Small intestine (tissue), 7 donors: ENCODE measurements around the gene CLDN2. TPM values are rescaled to one million over a fixed set of nuclear protein-coding genes. Genes with fewer than 3 reads are reported as not detected.
"Not testable (repeated sequence)": the region's sequence is repeated elsewhere in the genome, so short reads cannot be mapped to it uniquely, and the experiment has no call there.

Experiments used
- DNase-seq, 2 donors: peaks; one replicate each; pipeline versions ENCODE4 v3.0.0 to v3.0.0-alpha.2; 2013
- FAIRE-seq: peaks from 2 replicates; lab custom pipeline; 2012; peaks lifted over from hg19 to GRCh38; lab: Jason Lieb, UNC
- H3K27ac ChIP-seq, 3 donors: one replicate each; pipeline ENCODE4 v1.5.1; 2013; ENCODE audit warnings: low read length in 2 of 3, mild to moderate bottlenecking in 2 of 3, control low read depth in 1 of 3, inconsistent platforms in 1 of 3, low read depth in 1 of 3, moderate library complexity in 1 of 3
- H3K27me3 ChIP-seq, 3 donors: one replicate each; pipeline ENCODE4 v1.6.1; 2013; ENCODE audit warnings: low read length in 3 of 3, inconsistent platforms in 1 of 3; ENCODE audit not compliant: control insufficient read depth in 3 of 3, insufficient read depth in 3 of 3
- H3K36me3 ChIP-seq, 3 donors: one replicate each; pipeline ENCODE4 v1.6.1; 2013; ENCODE audit warnings: low read length in 3 of 3, inconsistent platforms in 1 of 3, low read depth in 1 of 3, mild to moderate bottlenecking in 1 of 3, moderate library complexity in 1 of 3; ENCODE audit not compliant: control insufficient read depth in 3 of 3, insufficient read depth in 2 of 3
- H3K4me1 ChIP-seq, 3 donors: one replicate each; pipeline ENCODE4 v1.6.1; 2013; ENCODE audit warnings: low read length in 2 of 3, inconsistent platforms in 1 of 3, low read depth in 1 of 3, mild to moderate bottlenecking in 1 of 3, moderate library complexity in 1 of 3; ENCODE audit not compliant: control insufficient read depth in 3 of 3, insufficient read depth in 2 of 3
- H3K4me3 ChIP-seq, 3 donors: one replicate each; pipeline ENCODE4 v1.5.1; 2013; ENCODE audit warnings: low read length in 3 of 3, control low read depth in 1 of 3, inconsistent platforms in 1 of 3, low read depth in 1 of 3, mild to moderate bottlenecking in 1 of 3, moderate library complexity in 1 of 3
- H3K9me3 ChIP-seq, 2 donors: one replicate each; pipeline ENCODE4 v1.6.1; 2013; ENCODE audit warnings: low read depth in 1 of 2, low read length in 1 of 2; ENCODE audit not compliant: control insufficient read depth in 2 of 2, insufficient read depth in 1 of 2
- WGBS, 3 donors: extraction: QIAGEN DNeasy Blood & Tissue Kit; methylation state at CpG; one replicate each; pipeline ENCODE4 v1.1.7; 2013; 5-methylcytosine and 5-hydroxymethylcytosine counted together
- polyA plus RNA-seq, 4 donors: library from polyadenylated mRNA; stranded (reverse) in 3 of 4; unstranded in 1 of 4; fragments of 200-250 nt in 3 of 4; fragments of 120-200 nt in 1 of 4; gene quantifications; one replicate each; pipeline versions ENCODE4 v1.2.1 to v1.2.3, GENCODE V29; 2013
- donor health status: healthy with polysubstance abuse.
- donor health status: control.
- donor health status: control.
- donor health status: Bipolar disorder and iron deficiency.
- donor health status: healthy.

CLDN2 gene
- polyA plus RNA-seq, 4 donors: 1.3 to 156 (median 22.0) TPM

- H3K4me3 ChIP-seq: no peak overlapping the region
- 85 to 91% (median 89%) methylated on average over 4 of the region's 4 CpGs for WGBS, 3 donors
- DNase-seq (no peak), FAIRE-seq (no peak)
- no peaks in the 10 kb centered on the region for H3K27me3 ChIP-seq
- no peak overlapping the region for H3K27ac ChIP-seq
- H3K36me3 ChIP-seq: peaks cover 0 to 2% (median 0%) of the 10 kb centered on the region in 3 donors
- H3K9me3 ChIP-seq: no peaks in the 10 kb centered on the region
- H3K4me1 ChIP-seq: peaks cover 0 to 11% (median 0%) of the 10 kb centered on the region in 3 donors
Observed at GRCh38 chrX:106954041-106954440, 33.8 kb downstream of the CLDN2 start.

DNA sequence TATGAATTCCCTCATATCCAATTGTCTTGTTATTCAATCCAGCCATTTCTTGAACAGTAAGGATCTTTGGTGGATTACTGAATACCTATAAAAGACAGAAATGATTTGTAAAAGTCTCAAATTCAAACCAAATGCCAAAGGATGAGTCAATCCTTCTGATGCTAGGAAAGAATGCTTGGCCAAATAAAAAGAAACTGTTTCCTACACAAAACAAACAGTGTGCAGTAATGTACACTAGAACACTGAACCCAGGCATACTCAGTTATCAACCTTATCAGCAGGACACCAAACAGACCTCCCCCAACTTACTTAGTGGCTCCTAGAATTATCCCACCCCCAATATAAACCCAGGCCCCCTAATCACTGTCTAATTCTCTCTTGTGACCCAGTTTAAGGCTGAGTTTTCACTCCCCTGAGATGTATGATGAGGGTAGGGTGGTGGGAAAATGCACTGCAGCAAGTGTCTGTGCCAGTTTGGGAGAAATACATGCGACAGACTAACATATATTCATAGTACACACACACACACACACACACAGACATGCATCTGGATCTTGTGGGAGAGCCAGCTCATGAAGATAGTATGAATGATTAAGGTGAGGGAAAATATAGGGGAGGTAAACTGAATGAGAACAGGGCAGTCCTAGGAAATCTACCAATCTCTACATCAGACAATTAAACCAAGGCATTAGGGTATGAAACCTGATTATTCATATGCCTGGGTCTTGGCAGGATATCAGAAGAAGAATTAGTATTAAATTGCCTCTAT, 35.0 kb downstream of the CLDN2 start:
- Histone ChIP-seq H3K27me3 (no peaks in the 10 kb centered on the region), H3K36me3 (peaks cover 0 to 2% (median 0%) of the 10 kb centered on the region in 3 donors), H3K4me3 (no peak overlapping the region), H3K9me3 (no peaks in the 10 kb centered on the region), H3K27ac (no peak overlapping the region), H3K4me1 (peaks cover 0 to 6% (median 0%) of the 10 kb centered on the region in 3 donors)
- no peak for FAIRE-seq
- DNase-seq: no peak
- WGBS, 3 donors: 36 to 78% (median 50%) methylated on average over 1 of the region's 1 CpG

- DNase-seq (no peak), FAIRE-seq (no peak)
- peaks cover 0 to 3% (median 0%) of the 10 kb centered on the region in 3 donors for H3K4me1 ChIP-seq
- WGBS, 3 donors: 45 to 75% (median 56%) methylated on average over 1 of the region's 1 CpG
- no peak overlapping the region for H3K4me3 ChIP-seq
- H3K9me3 ChIP-seq: no peaks in the 10 kb centered on the region
- peaks cover 0 to 4% (median 2%) of the 10 kb centered on the region in 3 donors for H3K36me3 ChIP-seq
- no peaks in the 10 kb centered on the region for H3K27me3 ChIP-seq
- H3K27ac ChIP-seq: no peak overlapping the region
Observed at GRCh38 chrX:106957856-106958255, 37.7 kb downstream of the CLDN2 start.

GRCh38 chrX:106959901-106960300, 39.7 kb downstream of the CLDN2 start:
- WGBS, 3 donors: 41 to 63% (median 51%) methylated on average over 2 of the region's 2 CpGs
- FAIRE-seq (no peak), DNase-seq (peak; percentile 45 to 46)
- no peak overlapping the region for H3K4me3 ChIP-seq
- no peaks in the 10 kb centered on the region for H3K27me3 ChIP-seq
- H3K27ac ChIP-seq: no peak overlapping the region
- H3K4me1 ChIP-seq: no peaks in the 10 kb centered on the region
- H3K9me3 ChIP-seq: no peaks in the 10 kb centered on the region
- H3K36me3 ChIP-seq: peaks cover 0 to 4% (median 2%) of the 10 kb centered on the region in 3 donors

GRCh38 chrX:106963111-106963510, 42.9 kb downstream of the CLDN2 start:
- FAIRE-seq (no peak), DNase-seq (no peak)
- no peaks in the 10 kb centered on the region for H3K27me3 ChIP-seq

DNA sequence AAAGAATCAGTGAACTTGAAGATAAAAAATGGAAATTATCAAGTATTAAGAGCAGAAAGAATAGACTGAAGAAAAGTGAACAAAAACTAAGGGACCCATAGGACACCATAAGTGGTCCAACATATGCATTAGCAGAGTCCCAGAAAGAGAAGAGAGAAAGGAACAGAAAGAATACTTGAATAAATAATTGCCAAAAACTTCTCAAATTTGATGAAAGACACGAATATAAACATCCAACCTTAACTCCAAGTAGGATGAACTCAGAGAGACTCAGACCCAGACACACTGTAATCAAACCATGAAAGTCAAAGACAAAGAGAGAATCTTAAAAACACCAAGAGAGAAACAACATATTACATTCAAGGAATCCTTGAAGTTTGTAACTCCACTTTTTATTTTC, 44.1 kb downstream of the CLDN2 start:
- Histone ChIP-seq H3K36me3 (peaks cover 0 to 6% (median 0%) of the 10 kb centered on the region in 3 donors), H3K27ac (no peak overlapping the region), H3K27me3 (no peaks in the 10 kb centered on the region), H3K9me3 (no peaks in the 10 kb centered on the region), H3K4me3 (no peak overlapping the region), H3K4me1 (no peaks in the 10 kb centered on the region)
- FAIRE-seq: no peak
- DNase-seq: no peak
- WGBS, 3 donors: 58 to 79% (median 75%) methylated on average over 1 of the region's 1 CpG

More at GRCh38 chrX:106963111-106963510, 42.9 kb downstream of the CLDN2 start:
- Histone ChIP-seq H3K27ac (no peak overlapping the region), H3K4me1 (no peaks in the 10 kb centered on the region), H3K36me3 (peaks cover 0 to 6% (median 0%) of the 10 kb centered on the region in 3 donors), H3K4me3 (no peak overlapping the region), H3K9me3 (no peaks in the 10 kb centered on the region)

DNA sequence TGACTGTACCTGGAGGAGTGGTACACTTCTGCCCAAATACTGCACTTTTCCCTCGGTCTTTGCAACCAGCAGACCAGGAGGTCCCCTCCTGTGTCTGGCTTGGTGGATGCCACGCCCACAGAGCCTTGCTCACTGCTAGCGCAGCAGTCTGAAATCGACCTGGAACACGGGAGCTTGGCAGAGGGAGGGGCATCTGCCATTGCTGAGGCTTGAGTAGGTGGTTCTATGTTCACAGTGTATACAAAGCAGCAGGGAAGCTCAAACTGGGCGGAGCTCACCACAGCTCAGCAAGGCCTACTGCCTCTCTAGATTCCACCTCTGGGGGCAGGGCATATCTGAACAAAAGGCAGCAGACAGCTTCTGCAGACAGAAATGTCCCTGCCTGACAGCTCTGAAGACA, 46.3 kb downstream of the CLDN2 start:
- not testable (repeated sequence) for H3K27ac ChIP-seq, DNase-seq, H3K27me3 ChIP-seq, FAIRE-seq, H3K36me3 ChIP-seq, H3K4me1 ChIP-seq, H3K4me3 ChIP-seq, H3K9me3 ChIP-seq
- WGBS, 3 donors: 79 to 84% (median 82%) methylated on average over 6 of the region's 6 CpGs

GRCh38 chrX:106972896-106973295, 52.7 kb downstream of the CLDN2 start:
- DNase-seq (peak; percentile 6 to 19), FAIRE-seq (no peak)
- Histone ChIP-seq H3K36me3 (no peaks in the 10 kb centered on the region), H3K4me1 (no peaks in the 10 kb centered on the region), H3K4me3 (no peak overlapping the region), H3K27ac (no peak overlapping the region), H3K9me3 (no peaks in the 10 kb centered on the region), H3K27me3 (no peaks in the 10 kb centered on the region)
